Mesothelial cell of epicardium (in vitro differentiated cells): Measurements from ENCODE around the gene GPR21. TPM values are rescaled to one million over a fixed set of nuclear protein-coding genes. Genes with fewer than 3 reads are reported as not detected.

Experiments used
- DNase-seq, 2 experiments: peaks; one replicate each; pipeline ENCODE4 v3.0.0; 2021; ENCODE audit warnings: low spot score in 2 of 2; ENCODE audit not compliant: unreplicated experiment in 2 of 2
- H3K27ac Mint-ChIP-seq: 2 replicates; pipeline ENCODE4 v1.8.0; 2021; ENCODE audit warnings: mixed read lengths
- H3K27me3 Mint-ChIP-seq: 2 replicates; pipeline ENCODE4 v1.8.0; 2021; ENCODE audit warnings: low read depth, mixed read lengths
- H3K36me3 Mint-ChIP-seq: 2 replicates; pipeline ENCODE4 v1.8.0; 2021; ENCODE audit warnings: mixed read lengths
- H3K4me1 Mint-ChIP-seq: 2 replicates; pipeline ENCODE4 v1.8.0; 2021; ENCODE audit warnings: mixed read lengths
- H3K4me3 Mint-ChIP-seq: 2 replicates; pipeline ENCODE4 v1.8.0; 2021; ENCODE audit warnings: mild to moderate bottlenecking, moderate library complexity, mixed read lengths
- H3K9me3 Mint-ChIP-seq: 2 replicates; pipeline ENCODE4 v1.8.0; 2021; ENCODE audit warnings: mixed read lengths
- total RNA-seq: library from RNA; stranded (reverse); gene quantifications from 3 replicates; pipeline ENCODE4 v1.2.1, GENCODE V29; 2021
- TF ChIP-seq, protein P1 (sequence below): fragments of 200-600 bp; sonication (generic); IDR thresholded peaks from one replicate; pipeline ENCODE4 v1.5.0; 2021; ENCODE audit warnings: antibody characterized with exemption; ENCODE audit not compliant: unreplicated experiment

GPR21 gene
- total RNA-seq, 1 donor from 2014 or later, result 3.8 TPM

DNA sequence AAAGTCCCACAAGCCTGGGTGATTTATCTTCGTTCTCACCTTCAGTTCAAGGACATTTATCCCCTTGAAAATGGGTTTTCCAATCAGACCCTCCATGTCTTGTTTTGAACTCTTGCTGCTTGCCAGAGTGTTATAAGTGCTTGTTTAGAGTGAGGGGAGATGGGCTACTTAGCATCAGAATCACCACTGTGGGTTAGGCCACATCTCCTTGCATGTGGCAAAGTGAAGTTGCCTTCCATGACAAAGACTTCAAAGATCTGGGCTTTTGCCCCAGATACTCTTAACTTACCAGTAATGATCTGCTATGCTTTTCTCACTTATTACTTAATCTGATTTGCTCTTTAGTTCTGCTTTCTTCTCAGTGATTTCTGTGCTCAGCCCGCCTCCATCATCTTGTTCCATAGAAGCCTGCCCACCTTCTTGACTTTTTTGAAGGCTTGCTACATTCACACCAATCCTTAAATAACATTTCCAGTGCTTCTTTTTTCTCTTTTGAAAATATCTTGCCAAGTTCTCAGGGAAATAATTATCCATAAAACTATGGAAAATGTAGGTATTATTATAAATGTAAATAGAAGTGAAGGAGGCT lies 39.0 kb downstream of the GPR21 start:
- no peaks in the 10 kb centered on the region for H3K9me3 Mint-ChIP-seq
- TF ChIP-seq, protein P1, sequence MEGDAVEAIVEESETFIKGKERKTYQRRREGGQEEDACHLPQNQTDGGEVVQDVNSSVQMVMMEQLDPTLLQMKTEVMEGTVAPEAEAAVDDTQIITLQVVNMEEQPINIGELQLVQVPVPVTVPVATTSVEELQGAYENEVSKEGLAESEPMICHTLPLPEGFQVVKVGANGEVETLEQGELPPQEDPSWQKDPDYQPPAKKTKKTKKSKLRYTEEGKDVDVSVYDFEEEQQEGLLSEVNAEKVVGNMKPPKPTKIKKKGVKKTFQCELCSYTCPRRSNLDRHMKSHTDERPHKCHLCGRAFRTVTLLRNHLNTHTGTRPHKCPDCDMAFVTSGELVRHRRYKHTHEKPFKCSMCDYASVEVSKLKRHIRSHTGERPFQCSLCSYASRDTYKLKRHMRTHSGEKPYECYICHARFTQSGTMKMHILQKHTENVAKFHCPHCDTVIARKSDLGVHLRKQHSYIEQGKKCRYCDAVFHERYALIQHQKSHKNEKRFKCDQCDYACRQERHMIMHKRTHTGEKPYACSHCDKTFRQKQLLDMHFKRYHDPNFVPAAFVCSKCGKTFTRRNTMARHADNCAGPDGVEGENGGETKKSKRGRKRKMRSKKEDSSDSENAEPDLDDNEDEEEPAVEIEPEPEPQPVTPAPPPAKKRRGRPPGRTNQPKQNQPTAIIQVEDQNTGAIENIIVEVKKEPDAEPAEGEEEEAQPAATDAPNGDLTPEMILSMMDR, result no peak
- no peak overlapping the region for H3K27ac Mint-ChIP-seq
- no peaks in the 10 kb centered on the region for H3K27me3 Mint-ChIP-seq
- DNase-seq, result no peak
- no peak overlapping the region for H3K4me3 Mint-ChIP-seq
- H3K4me1 Mint-ChIP-seq, result peaks cover 24% of the 10 kb centered on the region
- H3K36me3 Mint-ChIP-seq, result peaks cover 23% of the 10 kb centered on the region

DNA sequence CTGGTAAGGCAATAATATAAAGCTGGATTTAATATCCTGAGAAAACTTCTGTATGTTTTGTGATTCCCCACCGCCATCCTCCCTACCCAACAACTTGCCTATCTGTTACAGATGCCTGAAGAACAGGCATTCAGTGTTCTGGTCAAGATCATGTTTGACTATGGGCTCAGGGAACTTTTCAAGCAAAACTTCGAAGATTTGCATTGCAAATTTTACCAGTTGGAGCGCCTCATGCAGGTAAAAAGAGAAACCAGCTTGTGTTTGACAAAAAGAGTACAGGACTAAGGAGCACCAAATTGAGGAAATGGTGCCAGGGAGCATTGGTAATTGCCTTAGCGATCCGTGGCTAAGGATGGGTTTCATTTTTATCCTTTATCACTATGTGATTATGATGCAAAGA lies 40.0 kb downstream of the GPR21 start:
- TF ChIP-seq, protein P1, result no peak
- peaks cover 21% of the 10 kb centered on the region for H3K36me3 Mint-ChIP-seq
- no peak overlapping the region for H3K4me3 Mint-ChIP-seq
- peaks cover 23% of the 10 kb centered on the region for H3K4me1 Mint-ChIP-seq
- no peaks in the 10 kb centered on the region for H3K9me3 Mint-ChIP-seq
- peak overlapping the region; percentile 10 for H3K27ac Mint-ChIP-seq
- no peaks in the 10 kb centered on the region for H3K27me3 Mint-ChIP-seq
- DNase-seq, result no peak

DNA sequence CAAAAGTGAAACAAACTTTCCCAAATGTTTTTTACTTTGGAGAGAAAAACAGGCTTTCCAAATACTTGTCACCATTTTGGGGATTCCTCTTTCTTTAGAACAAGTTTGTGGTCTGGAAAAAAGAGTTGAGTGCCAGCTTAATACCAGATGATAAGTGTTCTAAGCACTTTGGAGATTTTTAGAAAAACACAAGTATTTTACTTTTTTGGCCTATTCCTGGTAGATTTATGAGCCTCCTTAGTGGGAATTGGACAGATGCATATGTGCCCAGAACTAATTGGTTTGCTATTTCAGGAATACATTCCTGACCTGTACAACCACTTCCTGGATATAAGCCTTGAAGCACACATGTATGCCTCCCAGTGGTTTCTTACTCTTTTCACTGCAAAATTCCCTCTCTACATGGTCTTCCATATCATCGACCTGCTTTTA lies 40.5 kb downstream of the GPR21 start:
- Mint-ChIP-seq H3K4me3 (no peak overlapping the region), H3K9me3 (no peaks in the 10 kb centered on the region), H3K27ac (no peak overlapping the region), H3K4me1 (peaks cover 18% of the 10 kb centered on the region), H3K27me3 (no peaks in the 10 kb centered on the region), H3K36me3 (peaks cover 21% of the 10 kb centered on the region)
- no peak for DNase-seq
- TF ChIP-seq, protein P1, result no peak

DNA sequence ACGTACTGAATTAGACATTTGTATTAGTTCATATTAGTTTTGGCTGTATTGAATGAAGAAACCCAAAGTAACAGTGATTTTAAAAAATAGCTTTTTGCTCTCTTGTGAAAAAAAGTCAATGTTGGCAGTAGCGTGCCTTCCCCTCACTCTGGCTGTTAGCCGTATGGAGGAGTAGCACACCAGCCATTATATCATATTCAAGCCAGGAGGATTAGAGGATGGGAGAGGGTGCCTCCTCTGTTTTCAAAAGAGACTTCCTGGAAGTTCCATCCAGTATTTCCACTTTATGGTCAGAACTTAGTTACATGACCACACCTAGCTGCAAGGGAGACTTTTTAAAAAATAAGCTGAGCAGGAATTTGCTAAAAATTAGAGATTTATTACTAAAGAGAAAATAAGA lies 41.2 kb downstream of the GPR21 start:
- no peak for DNase-seq
- Mint-ChIP-seq H3K27me3 (no peaks in the 10 kb centered on the region), H3K27ac (no peak overlapping the region), H3K4me1 (peaks cover 15% of the 10 kb centered on the region), H3K9me3 (no peaks in the 10 kb centered on the region), H3K36me3 (peaks cover 23% of the 10 kb centered on the region), H3K4me3 (no peak overlapping the region)
- TF ChIP-seq, protein P1, result no peak

- no peaks in the 10 kb centered on the region for H3K27me3 Mint-ChIP-seq
- peaks cover 33% of the 10 kb centered on the region for H3K36me3 Mint-ChIP-seq
- H3K27ac Mint-ChIP-seq, result no peak overlapping the region
Measured at GRCh38 chr9:123080444-123080843, 47.0 kb downstream of the GPR21 start.

More at GRCh38 chr9:123080444-123080843, 47.0 kb downstream of the GPR21 start:
- TF ChIP-seq, protein P1, result no peak
- H3K9me3 Mint-ChIP-seq, result no peaks in the 10 kb centered on the region
- no peak for DNase-seq
- H3K4me1 Mint-ChIP-seq, result peaks cover 3% of the 10 kb centered on the region
- no peak overlapping the region for H3K4me3 Mint-ChIP-seq
